GM23338 (cell line): Measurements from ENCODE around the gene FAF1. TPM values are rescaled to one million over a fixed set of nuclear protein-coding genes. Genes with fewer than 3 reads are reported as not detected.

Experiments
- ATAC-seq: fragments of 200-7000 bp; cut with Tn5 transposase; 3 replicates; pipeline ENCODE4 v1.9.1; 2020
- DNase-seq: peaks from one replicate; pipeline ENCODE4 v3.0.0-alpha.2; 2015; ENCODE audit warnings: low spot score
- H2AFZ ChIP-seq: fragments of 200-600 bp; sonication (generic); 2 replicates; pipeline ENCODE4 v1.8.0; 2016; ENCODE audit warnings: antibody characterized with exemption, mild to moderate bottlenecking, moderate library complexity
- H3F3A ChIP-seq: fragments of 200-600 bp; sonication (generic); replicated peaks from 2 replicates; pipeline ENCODE4 v1.8.0; 2017; ENCODE audit warnings: antibody characterized with exemption, mixed run types, low read depth
- H3K27ac ChIP-seq: fragments of 200-600 bp; sonication (generic); 2 replicates; pipeline ENCODE4 v1.6.1; 2016; ENCODE audit warnings: low read depth
- H3K27me3 ChIP-seq: fragments of 200-600 bp; sonication (generic); 2 replicates; pipeline ENCODE4 v1.8.0; 2016; ENCODE audit warnings: mild to moderate bottlenecking, mixed run types, moderate library complexity; ENCODE audit not compliant: insufficient read depth
- H3K36me3 ChIP-seq: fragments of 200-600 bp; sonication (generic); 2 replicates; pipeline ENCODE4 v1.8.0; 2016; ENCODE audit warnings: mild to moderate bottlenecking; ENCODE audit not compliant: insufficient read depth
- H3K4me1 ChIP-seq: fragments of 200-600 bp; sonication (generic); 2 replicates; pipeline ENCODE4 v1.8.0; 2016; ENCODE audit warnings: mild to moderate bottlenecking, moderate library complexity; ENCODE audit not compliant: insufficient read depth
- H3K4me2 ChIP-seq: fragments of 200-600 bp; sonication (generic); 2 replicates; pipeline ENCODE4 v1.7.1; 2017; ENCODE audit warnings: mixed run types
- H3K4me3 ChIP-seq: fragments of 200-600 bp; sonication (generic); 2 replicates; pipeline ENCODE4 v1.6.1; 2016; ENCODE audit warnings: mixed run types
- H3K79me2 ChIP-seq: fragments of 200-600 bp; sonication (generic); replicated peaks from 2 replicates; pipeline ENCODE4 v1.8.0; 2017; ENCODE audit warnings: mild to moderate bottlenecking; ENCODE audit not compliant: insufficient read depth
- H3K9me2 ChIP-seq: fragments of 200-600 bp; sonication (generic); 2 replicates; pipeline ENCODE4 v1.8.0; 2017; ENCODE audit not compliant: insufficient read depth
- H4K20me1 ChIP-seq: fragments of 200-600 bp; sonication (generic); replicated peaks from 2 replicates; pipeline ENCODE4 v1.8.0; 2017; ENCODE audit warnings: mild to moderate bottlenecking; ENCODE audit not compliant: insufficient read depth
- H3K27ac Mint-ChIP-seq: 2 replicates; pipeline ENCODE4 v1.8.0; 2020; ENCODE audit warnings: inconsistent platforms, mild to moderate bottlenecking, moderate library complexity, mixed read lengths
- H3K27me3 Mint-ChIP-seq: 3 replicates; pipeline ENCODE4 v1.8.0; 2022; ENCODE audit warnings: low read depth, mild to moderate bottlenecking, moderate library complexity, mixed read lengths, inconsistent platforms; ENCODE audit not compliant: insufficient read depth, poor library complexity
- H3K36me3 Mint-ChIP-seq: 3 replicates; pipeline ENCODE4 v1.8.0; 2021; ENCODE audit warnings: low read depth, mild to moderate bottlenecking, inconsistent platforms, moderate library complexity, mixed read lengths
- H3K4me1 Mint-ChIP-seq: 3 replicates; pipeline ENCODE4 v1.8.0; 2020; ENCODE audit warnings: mild to moderate bottlenecking, inconsistent platforms, mixed read lengths
- H3K4me3 Mint-ChIP-seq: 3 replicates; pipeline ENCODE4 v1.8.0; 2021; ENCODE audit warnings: moderate library complexity, mild to moderate bottlenecking, inconsistent platforms, mixed read lengths
- H3K9me3 Mint-ChIP-seq: 3 replicates; pipeline ENCODE4 v1.8.0; 2020; ENCODE audit warnings: moderate library complexity, mild to moderate bottlenecking, inconsistent platforms, mixed read lengths
- CREB1 ChIP-seq: fragments of 250-450 bp; sonication (Bioruptor Pico); IDR thresholded peaks from 2 replicates; pipeline ENCODE4 v1.5.0; 2020; ENCODE audit warnings: low read depth, mild to moderate bottlenecking, moderate library complexity
- EZH2 ChIP-seq: fragments of 200-600 bp; sonication (generic); IDR thresholded peaks from one replicate; pipeline ENCODE4 v1.8.0; 2017; ENCODE audit warnings: antibody characterized with exemption, mild to moderate bottlenecking, low read depth; ENCODE audit not compliant: unreplicated experiment
- EZH2phosphoT487 ChIP-seq: fragments of 200-600 bp; sonication (generic); IDR thresholded peaks from one replicate; pipeline ENCODE4 v1.8.1; 2018; ENCODE audit warnings: antibody characterized with exemption; ENCODE audit not compliant: unreplicated experiment
- JUNB ChIP-seq: IDR thresholded peaks from one replicate; pipeline ENCODE4 v1.6.1; 2016; ENCODE audit warnings: antibody characterized with exemption; ENCODE audit not compliant: unreplicated experiment
- NANOG ChIP-seq: IDR thresholded peaks from 2 replicates; pipeline ENCODE4 v1.6.1; 2016; ENCODE audit warnings: antibody characterized with exemption, borderline replicate concordance
- POLR2AphosphoS5 ChIP-seq: IDR thresholded peaks from 2 replicates; pipeline ENCODE4 v1.6.1; 2016; ENCODE audit warnings: antibody characterized with exemption, low read depth
- STAT1 ChIP-seq: IDR thresholded peaks from one replicate; pipeline ENCODE4 v1.6.1; 2016; ENCODE audit warnings: antibody characterized with exemption; ENCODE audit not compliant: unreplicated experiment
- ZNF114 ChIP-seq: fragments of 250-450 bp; sonication (Bioruptor Pico); IDR thresholded peaks from 2 replicates; pipeline ENCODE4 v1.5.0; 2020; ENCODE audit warnings: mild to moderate bottlenecking, moderate library complexity
- ZNF331 ChIP-seq: fragments of 250-450 bp; sonication (Bioruptor Pico); IDR thresholded peaks from 2 replicates; pipeline ENCODE4 v1.5.0; 2020; ENCODE audit warnings: low read depth, mild to moderate bottlenecking, moderate library complexity
- polyA plus RNA-seq: library from polyadenylated mRNA; unstranded; fragments of >200 nt; fragmentation: Nextera tagmentation; extraction: Ambion mirVana; gene quantifications from 2 replicates; pipeline ENCODE4 v1.2.1, GENCODE V29; 2016
- total RNA-seq: library from RNA; depleted of rRNA; stranded (reverse); fragments of >200 nt; shearing (Covaris generic); gene quantifications from 2 replicates; pipeline ENCODE4 v1.2.3, GENCODE V29; 2014
- TF ChIP-seq, protein P1 (sequence below): fragments of 250-450 bp; sonication (Bioruptor Pico); IDR thresholded peaks from 2 replicates; pipeline ENCODE4 v1.5.0; 2020; ENCODE audit warnings: mild to moderate bottlenecking, moderate library complexity
- TF ChIP-seq, protein P2 (sequence below), 2 experiments: fragments of 200-600 bp in 1 of 2; sonication (generic) in 1 of 2; conservative IDR thresholded peaks; 2 replicates each; pipeline versions ENCODE4 v1.5.1 to v1.6.1; 2016 to 2017; ENCODE audit warnings: antibody characterized with exemption in 2 of 2, low read depth in 2 of 2, mild to moderate bottlenecking in 2 of 2, moderate library complexity in 1 of 2
- TF ChIP-seq, protein P3 (sequence below): IDR thresholded peaks from one replicate; pipeline ENCODE4 v1.6.1; 2018; ENCODE audit warnings: antibody characterized with exemption; ENCODE audit not compliant: unreplicated experiment
- TF ChIP-seq, protein P4 (sequence below): IDR thresholded peaks from 2 replicates; pipeline ENCODE4 v1.6.1; 2016; ENCODE audit warnings: antibody characterized with exemption

The FAF1 gene
- total and polyA plus RNA-seq, 2 experiments from 2014 or later, result 24.1 to 53.2 TPM

DNA sequence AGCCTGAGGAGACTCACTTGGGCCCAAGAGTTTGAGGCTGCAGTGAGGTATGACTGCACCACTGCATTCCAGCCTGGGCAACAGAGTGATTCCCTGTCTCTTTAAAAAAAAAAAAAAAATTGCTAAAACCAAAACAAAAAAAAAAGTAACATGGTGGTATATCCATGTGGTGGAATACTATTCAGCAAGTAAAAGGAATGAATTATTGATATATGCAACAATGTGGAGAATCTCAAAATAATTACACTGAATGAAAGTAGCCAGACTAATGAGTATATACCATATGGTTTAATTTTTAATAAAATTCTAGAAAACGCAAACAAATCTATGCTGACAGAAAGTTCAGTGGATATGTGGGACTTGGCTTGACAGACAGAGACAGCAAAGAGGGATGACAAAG is 456.6 kb downstream of the FAF1 start:
- H3K27ac Mint-ChIP-seq, result no peak overlapping the region
- no peak for DNase-seq
- no peaks in the 10 kb centered on the region for H3K9me2 ChIP-seq
- peaks cover 18% of the 10 kb centered on the region; the same call in 2 of the 3 replicates for H3K36me3 Mint-ChIP-seq
- no peaks in the 10 kb centered on the region for H3F3A ChIP-seq
- no peaks in the 10 kb centered on the region for H4K20me1 ChIP-seq
- H3K4me3 ChIP-seq, result no peak overlapping the region
- H3K27me3 Mint-ChIP-seq, result no peaks in the 10 kb centered on the region
- H3K36me3 ChIP-seq, result no peaks in the 10 kb centered on the region; the same call in 1 of the 2 replicates
- TF ChIP-seq ZNF114 (CRISPR knock-in tag) (no peak), ZNF331 (no peak), CREB1 (CRISPR knock-in tag) (no peak), POLR2AphosphoS5 (no peak), STAT1 (no peak), EZH2phosphoT487 (no peak), JUNB (no peak), NANOG (no peak), EZH2 (no peak)
- TF ChIP-seq, protein P1, sequence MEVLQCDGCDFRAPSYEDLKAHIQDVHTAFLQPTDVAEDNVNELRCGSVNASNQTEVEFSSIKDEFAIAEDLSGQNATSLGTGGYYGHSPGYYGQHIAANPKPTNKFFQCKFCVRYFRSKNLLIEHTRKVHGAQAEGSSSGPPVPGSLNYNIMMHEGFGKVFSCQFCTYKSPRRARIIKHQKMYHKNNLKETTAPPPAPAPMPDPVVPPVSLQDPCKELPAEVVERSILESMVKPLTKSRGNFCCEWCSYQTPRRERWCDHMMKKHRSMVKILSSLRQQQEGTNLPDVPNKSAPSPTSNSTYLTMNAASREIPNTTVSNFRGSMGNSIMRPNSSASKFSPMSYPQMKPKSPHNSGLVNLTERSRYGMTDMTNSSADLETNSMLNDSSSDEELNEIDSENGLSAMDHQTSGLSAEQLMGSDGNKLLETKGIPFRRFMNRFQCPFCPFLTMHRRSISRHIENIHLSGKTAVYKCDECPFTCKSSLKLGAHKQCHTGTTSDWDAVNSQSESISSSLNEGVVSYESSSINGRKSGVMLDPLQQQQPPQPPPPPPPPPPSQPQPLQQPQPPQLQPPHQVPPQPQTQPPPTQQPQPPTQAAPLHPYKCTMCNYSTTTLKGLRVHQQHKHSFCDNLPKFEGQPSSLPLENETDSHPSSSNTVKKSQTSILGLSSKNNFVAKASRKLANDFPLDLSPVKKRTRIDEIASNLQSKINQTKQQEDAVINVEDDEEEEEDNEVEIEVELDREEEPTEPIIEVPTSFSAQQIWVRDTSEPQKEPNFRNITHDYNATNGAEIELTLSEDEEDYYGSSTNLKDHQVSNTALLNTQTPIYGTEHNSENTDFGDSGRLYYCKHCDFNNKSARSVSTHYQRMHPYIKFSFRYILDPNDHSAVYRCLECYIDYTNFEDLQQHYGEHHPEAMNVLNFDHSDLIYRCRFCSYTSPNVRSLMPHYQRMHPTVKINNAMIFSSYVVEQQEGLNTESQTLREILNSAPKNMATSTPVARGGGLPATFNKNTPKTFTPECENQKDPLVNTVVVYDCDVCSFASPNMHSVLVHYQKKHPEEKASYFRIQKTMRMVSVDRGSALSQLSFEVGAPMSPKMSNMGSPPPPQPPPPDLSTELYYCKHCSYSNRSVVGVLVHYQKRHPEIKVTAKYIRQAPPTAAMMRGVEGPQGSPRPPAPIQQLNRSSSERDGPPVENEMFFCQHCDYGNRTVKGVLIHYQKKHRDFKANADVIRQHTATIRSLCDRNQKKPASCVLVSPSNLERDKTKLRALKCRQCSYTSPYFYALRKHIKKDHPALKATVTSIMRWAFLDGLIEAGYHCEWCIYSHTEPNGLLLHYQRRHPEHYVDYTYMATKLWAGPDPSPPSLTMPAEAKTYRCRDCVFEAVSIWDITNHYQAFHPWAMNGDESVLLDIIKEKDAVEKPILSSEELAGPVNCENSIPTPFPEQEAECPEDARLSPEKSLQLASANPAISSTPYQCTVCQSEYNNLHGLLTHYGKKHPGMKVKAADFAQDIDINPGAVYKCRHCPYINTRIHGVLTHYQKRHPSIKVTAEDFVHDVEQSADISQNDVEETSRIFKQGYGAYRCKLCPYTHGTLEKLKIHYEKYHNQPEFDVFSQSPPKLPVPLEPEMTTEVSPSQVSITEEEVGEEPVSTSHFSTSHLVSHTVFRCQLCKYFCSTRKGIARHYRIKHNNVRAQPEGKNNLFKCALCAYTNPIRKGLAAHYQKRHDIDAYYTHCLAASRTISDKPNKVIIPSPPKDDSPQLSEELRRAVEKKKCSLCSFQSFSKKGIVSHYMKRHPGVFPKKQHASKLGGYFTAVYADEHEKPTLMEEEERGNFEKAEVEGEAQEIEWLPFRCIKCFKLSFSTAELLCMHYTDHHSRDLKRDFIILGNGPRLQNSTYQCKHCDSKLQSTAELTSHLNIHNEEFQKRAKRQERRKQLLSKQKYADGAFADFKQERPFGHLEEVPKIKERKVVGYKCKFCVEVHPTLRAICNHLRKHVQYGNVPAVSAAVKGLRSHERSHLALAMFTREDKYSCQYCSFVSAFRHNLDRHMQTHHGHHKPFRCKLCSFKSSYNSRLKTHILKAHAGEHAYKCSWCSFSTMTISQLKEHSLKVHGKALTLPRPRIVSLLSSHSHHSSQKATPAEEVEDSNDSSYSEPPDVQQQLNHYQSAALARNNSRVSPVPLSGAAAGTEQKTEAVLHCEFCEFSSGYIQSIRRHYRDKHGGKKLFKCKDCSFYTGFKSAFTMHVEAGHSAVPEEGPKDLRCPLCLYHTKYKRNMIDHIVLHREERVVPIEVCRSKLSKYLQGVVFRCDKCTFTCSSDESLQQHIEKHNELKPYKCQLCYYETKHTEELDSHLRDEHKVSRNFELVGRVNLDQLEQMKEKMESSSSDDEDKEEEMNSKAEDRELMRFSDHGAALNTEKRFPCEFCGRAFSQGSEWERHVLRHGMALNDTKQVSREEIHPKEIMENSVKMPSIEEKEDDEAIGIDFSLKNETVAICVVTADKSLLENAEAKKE (CRISPR knock-in tag), result no peak
- TF ChIP-seq, protein P2, sequence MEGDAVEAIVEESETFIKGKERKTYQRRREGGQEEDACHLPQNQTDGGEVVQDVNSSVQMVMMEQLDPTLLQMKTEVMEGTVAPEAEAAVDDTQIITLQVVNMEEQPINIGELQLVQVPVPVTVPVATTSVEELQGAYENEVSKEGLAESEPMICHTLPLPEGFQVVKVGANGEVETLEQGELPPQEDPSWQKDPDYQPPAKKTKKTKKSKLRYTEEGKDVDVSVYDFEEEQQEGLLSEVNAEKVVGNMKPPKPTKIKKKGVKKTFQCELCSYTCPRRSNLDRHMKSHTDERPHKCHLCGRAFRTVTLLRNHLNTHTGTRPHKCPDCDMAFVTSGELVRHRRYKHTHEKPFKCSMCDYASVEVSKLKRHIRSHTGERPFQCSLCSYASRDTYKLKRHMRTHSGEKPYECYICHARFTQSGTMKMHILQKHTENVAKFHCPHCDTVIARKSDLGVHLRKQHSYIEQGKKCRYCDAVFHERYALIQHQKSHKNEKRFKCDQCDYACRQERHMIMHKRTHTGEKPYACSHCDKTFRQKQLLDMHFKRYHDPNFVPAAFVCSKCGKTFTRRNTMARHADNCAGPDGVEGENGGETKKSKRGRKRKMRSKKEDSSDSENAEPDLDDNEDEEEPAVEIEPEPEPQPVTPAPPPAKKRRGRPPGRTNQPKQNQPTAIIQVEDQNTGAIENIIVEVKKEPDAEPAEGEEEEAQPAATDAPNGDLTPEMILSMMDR (conservative IDR thresholded peaks at IDR 0.05; ENCODE audit: low read depth in 2 of 2), result no peak
- TF ChIP-seq, protein P3, sequence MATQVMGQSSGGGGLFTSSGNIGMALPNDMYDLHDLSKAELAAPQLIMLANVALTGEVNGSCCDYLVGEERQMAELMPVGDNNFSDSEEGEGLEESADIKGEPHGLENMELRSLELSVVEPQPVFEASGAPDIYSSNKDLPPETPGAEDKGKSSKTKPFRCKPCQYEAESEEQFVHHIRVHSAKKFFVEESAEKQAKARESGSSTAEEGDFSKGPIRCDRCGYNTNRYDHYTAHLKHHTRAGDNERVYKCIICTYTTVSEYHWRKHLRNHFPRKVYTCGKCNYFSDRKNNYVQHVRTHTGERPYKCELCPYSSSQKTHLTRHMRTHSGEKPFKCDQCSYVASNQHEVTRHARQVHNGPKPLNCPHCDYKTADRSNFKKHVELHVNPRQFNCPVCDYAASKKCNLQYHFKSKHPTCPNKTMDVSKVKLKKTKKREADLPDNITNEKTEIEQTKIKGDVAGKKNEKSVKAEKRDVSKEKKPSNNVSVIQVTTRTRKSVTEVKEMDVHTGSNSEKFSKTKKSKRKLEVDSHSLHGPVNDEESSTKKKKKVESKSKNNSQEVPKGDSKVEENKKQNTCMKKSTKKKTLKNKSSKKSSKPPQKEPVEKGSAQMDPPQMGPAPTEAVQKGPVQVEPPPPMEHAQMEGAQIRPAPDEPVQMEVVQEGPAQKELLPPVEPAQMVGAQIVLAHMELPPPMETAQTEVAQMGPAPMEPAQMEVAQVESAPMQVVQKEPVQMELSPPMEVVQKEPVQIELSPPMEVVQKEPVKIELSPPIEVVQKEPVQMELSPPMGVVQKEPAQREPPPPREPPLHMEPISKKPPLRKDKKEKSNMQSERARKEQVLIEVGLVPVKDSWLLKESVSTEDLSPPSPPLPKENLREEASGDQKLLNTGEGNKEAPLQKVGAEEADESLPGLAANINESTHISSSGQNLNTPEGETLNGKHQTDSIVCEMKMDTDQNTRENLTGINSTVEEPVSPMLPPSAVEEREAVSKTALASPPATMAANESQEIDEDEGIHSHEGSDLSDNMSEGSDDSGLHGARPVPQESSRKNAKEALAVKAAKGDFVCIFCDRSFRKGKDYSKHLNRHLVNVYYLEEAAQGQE, result no peak
- TF ChIP-seq, protein P4, sequence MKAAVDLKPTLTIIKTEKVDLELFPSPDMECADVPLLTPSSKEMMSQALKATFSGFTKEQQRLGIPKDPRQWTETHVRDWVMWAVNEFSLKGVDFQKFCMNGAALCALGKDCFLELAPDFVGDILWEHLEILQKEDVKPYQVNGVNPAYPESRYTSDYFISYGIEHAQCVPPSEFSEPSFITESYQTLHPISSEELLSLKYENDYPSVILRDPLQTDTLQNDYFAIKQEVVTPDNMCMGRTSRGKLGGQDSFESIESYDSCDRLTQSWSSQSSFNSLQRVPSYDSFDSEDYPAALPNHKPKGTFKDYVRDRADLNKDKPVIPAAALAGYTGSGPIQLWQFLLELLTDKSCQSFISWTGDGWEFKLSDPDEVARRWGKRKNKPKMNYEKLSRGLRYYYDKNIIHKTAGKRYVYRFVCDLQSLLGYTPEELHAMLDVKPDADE, result no peak
- H3K27ac ChIP-seq, result no peak overlapping the region
- no peaks in the 10 kb centered on the region for H3K4me1 Mint-ChIP-seq
- no peaks in the 10 kb centered on the region for H3K27me3 ChIP-seq
- peaks cover 11% of the 10 kb centered on the region; the same call in 2 of the 3 replicates for H3K9me3 Mint-ChIP-seq
- no peak overlapping the region for H3K4me3 Mint-ChIP-seq
- no peaks in the 10 kb centered on the region for H3K79me2 ChIP-seq
- H3K4me1 ChIP-seq, result no peaks in the 10 kb centered on the region
- ATAC-seq, result no peak
- H2AFZ ChIP-seq, result no peak overlapping the region
- H3K4me2 ChIP-seq, result no peak overlapping the region
